ENCODE measurements around the gene GBP3.

DNA sequence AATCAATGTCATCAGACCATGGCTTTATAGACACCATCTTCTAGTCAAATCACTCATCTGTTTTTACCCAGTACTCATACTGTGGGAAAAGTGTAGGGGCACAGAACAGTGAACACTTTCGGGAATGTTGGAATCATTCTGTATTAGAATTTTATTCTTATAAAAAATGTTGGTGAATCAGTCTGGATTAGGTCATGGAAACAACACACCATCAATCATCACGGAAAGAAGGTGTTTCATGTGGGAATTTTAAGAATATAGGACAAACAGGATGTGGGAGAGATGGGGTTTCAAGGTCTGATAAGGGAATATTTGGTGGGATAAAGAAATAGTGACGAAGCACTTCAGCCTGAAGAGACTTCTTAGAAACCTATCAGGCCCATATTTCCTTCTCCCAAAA is 25.1 kb upstream of the GBP3 start:
- no peak for TF ChIP-seq CTCF (IDR thresholded peaks at IDR 0.05)
- no peak for TF ChIP-seq POLR2A (IDR thresholded peaks at IDR 0.05)
